Hepatocyte (in vitro differentiated cells): ENCODE measurements around the gene PRCD. TPM values are rescaled to one million over a fixed set of nuclear protein-coding genes. Genes with fewer than 3 reads are reported as not detected.
A peak's percentile ranks its signal among the peaks of the same experiment; 100 is the strongest.
"Not testable (repeated sequence)": the region's sequence is repeated elsewhere in the genome, so short reads cannot be mapped to it uniquely, and the experiment has no call there.

ENCODE experiments used
- DNase-seq: peaks from one replicate; pipeline ENCODE4 v3.0.0-alpha.2; 2016; ENCODE audit warnings: low spot score
- H2AFZ ChIP-seq: fragments of 200-600 bp; sonication (generic); 2 replicates; pipeline ENCODE4 v1.6.0; 2016; ENCODE audit warnings: antibody characterized with exemption, mild to moderate bottlenecking
- H3K27ac ChIP-seq: fragments of 200-600 bp; sonication (generic); 2 replicates; pipeline ENCODE4 v1.5.1; 2016; ENCODE audit warnings: mild to moderate bottlenecking
- H3K27me3 ChIP-seq: fragments of 200-600 bp; sonication (generic); 2 replicates; pipeline ENCODE4 v1.6.1; 2016
- H3K36me3 ChIP-seq: fragments of 200-600 bp; sonication (generic); replicated peaks from 2 replicates; pipeline ENCODE4 v1.5.1; 2016; ENCODE audit warnings: low read depth; ENCODE audit not compliant: insufficient read depth
- H3K4me1 ChIP-seq: fragments of 200-600 bp; sonication (generic); 2 replicates; pipeline ENCODE4 v1.5.1; 2016; ENCODE audit warnings: mild to moderate bottlenecking, moderate library complexity; ENCODE audit not compliant: insufficient read depth
- H3K4me2 ChIP-seq: fragments of 200-600 bp; sonication (generic); 2 replicates; pipeline ENCODE4 v1.6.0; 2016
- H3K4me3 ChIP-seq: fragments of 200-600 bp; sonication (generic); 2 replicates; pipeline ENCODE4 v1.5.1; 2016; ENCODE audit warnings: mild to moderate bottlenecking
- H3K79me2 ChIP-seq: fragments of 200-600 bp; sonication (generic); 2 replicates; pipeline ENCODE4 v1.6.0; 2017; ENCODE audit warnings: mild to moderate bottlenecking
- H3K9me2 ChIP-seq: fragments of 200-600 bp; sonication (generic); replicated peaks from 2 replicates; pipeline ENCODE4 v1.6.0; 2017; ENCODE audit warnings: mild to moderate bottlenecking; ENCODE audit not compliant: insufficient read depth
- H3K9me3 ChIP-seq: fragments of 200-600 bp; sonication (generic); 2 replicates; pipeline ENCODE4 v1.5.1; 2016; ENCODE audit warnings: low read depth, mild to moderate bottlenecking
- H4K20me1 ChIP-seq: fragments of 200-600 bp; sonication (generic); 2 replicates; pipeline ENCODE4 v1.6.0; 2016; ENCODE audit warnings: mild to moderate bottlenecking; ENCODE audit not compliant: insufficient read depth, poor library complexity, severe bottlenecking
- EZH2 ChIP-seq: fragments of 200-600 bp; sonication (generic); IDR thresholded peaks from 2 replicates; pipeline ENCODE4 v1.6.1; 2016; ENCODE audit warnings: antibody characterized with exemption, mild to moderate bottlenecking, borderline replicate concordance
- EZH2phosphoT487 ChIP-seq: fragments of 200-600 bp; sonication (generic); IDR thresholded peaks from one replicate; pipeline ENCODE4 v1.6.1; 2018; ENCODE audit warnings: antibody characterized with exemption, mild to moderate bottlenecking, low read depth, moderate library complexity; ENCODE audit not compliant: unreplicated experiment, severe bottlenecking
- WGBS: methylation state at CpG from one replicate; pipeline ENCODE4 v1.1.6; 2016; ENCODE audit warnings: low lambda C conversion rate; ENCODE audit errors: missing lambda C conversion rate; 5-methylcytosine and 5-hydroxymethylcytosine counted together
- polyA plus RNA-seq: library from polyadenylated mRNA; unstranded; fragments of >200 nt; fragmentation: Nextera tagmentation; extraction: Ambion mirVana; gene quantifications from 2 replicates; pipeline ENCODE4 v1.2.1, GENCODE V29; 2016
- total RNA-seq: library from RNA; depleted of rRNA; stranded (reverse); fragments of >200 nt; gene quantifications from 2 replicates; pipeline ENCODE4 v1.2.3, GENCODE V29; 2014
- TF ChIP-seq, protein P1 (sequence below): fragments of 200-600 bp; sonication (generic); IDR thresholded peaks from 2 replicates; pipeline ENCODE4 v1.5.1; 2016; ENCODE audit warnings: antibody characterized with exemption, mild to moderate bottlenecking; ENCODE audit not compliant: poor library complexity

PRCD gene
- total and polyA plus RNA-seq, 2 experiments from 2014 or later = 2.0 to 10.2 TPM

DNA sequence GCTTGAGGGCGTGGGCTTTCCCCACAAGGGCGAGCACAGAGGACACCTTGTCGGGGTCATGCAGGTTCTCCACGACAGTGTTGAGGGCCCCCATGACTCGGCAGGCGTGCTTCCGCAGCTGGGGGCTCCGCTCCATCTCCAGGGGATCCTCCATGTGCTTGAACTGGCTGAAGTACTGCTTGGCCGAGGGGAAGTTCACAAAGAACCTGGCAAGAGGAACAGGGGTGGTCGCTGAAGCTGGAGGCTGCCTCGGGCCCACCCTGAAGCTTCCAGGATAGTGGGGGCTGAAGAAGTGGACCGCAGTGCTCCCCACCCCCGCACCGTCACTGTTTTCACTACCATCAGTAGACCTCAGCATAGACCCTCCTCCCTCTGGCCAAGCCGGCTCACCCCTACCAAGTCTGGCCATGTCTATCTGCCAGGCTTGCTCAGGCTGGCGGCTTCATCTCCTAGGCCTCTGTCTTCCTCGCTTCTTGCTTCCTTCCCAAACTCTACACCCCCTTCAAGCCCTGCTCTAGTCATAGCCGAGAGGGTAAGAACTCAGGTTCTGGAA, 8.3 kb upstream of the PRCD start:
- Histone ChIP-seq H3K36me3 (no peaks in the 10 kb centered on the region), H3K4me1 (peaks cover 58% of the 10 kb centered on the region), H3K4me2 (no peak overlapping the region), H3K27ac (no peak overlapping the region), H3K79me2 (no peaks in the 10 kb centered on the region), H3K4me3 (no peak overlapping the region), H4K20me1 (no peaks in the 10 kb centered on the region), H2AFZ (no peak overlapping the region), H3K9me2 (no peaks in the 10 kb centered on the region), H3K9me3 (no peaks in the 10 kb centered on the region), H3K27me3 (peaks cover 6% of the 10 kb centered on the region)
- DNase-seq = no peak
- TF ChIP-seq, protein P1, sequence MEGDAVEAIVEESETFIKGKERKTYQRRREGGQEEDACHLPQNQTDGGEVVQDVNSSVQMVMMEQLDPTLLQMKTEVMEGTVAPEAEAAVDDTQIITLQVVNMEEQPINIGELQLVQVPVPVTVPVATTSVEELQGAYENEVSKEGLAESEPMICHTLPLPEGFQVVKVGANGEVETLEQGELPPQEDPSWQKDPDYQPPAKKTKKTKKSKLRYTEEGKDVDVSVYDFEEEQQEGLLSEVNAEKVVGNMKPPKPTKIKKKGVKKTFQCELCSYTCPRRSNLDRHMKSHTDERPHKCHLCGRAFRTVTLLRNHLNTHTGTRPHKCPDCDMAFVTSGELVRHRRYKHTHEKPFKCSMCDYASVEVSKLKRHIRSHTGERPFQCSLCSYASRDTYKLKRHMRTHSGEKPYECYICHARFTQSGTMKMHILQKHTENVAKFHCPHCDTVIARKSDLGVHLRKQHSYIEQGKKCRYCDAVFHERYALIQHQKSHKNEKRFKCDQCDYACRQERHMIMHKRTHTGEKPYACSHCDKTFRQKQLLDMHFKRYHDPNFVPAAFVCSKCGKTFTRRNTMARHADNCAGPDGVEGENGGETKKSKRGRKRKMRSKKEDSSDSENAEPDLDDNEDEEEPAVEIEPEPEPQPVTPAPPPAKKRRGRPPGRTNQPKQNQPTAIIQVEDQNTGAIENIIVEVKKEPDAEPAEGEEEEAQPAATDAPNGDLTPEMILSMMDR = no peak
- no peak for TF ChIP-seq EZH2phosphoT487
- 91% methylated on average over 18 of the region's 18 CpGs for WGBS

DNA sequence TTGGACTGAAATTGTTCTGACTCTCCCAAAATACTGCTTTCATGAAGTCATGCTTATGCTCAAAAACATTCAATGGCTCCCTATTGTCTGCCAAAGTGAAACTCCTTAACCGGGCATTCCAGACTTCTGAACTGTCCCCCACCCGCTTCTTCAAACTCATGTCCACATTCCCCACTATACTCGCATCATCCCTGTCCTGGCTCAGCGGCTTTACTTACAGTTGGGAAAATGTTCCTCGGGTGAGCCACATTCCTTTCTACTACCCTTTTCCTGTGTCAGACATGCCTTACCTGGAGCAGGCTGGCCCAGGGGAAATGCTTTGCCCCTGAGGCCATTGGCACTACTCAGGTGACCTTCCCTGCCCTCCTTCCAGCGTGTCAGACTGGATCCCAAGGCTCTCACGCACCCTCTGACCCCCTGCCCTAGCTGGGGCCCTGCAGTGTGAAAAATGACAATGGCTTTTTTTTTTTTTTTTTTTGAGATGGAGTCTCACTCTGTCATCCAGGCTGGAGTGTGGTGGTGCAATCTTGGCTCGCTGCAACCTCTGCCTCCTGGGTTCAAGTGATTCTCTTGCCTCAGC, 7.7 kb upstream of the PRCD start:
- no peaks in the 10 kb centered on the region for H4K20me1 ChIP-seq

DNA sequence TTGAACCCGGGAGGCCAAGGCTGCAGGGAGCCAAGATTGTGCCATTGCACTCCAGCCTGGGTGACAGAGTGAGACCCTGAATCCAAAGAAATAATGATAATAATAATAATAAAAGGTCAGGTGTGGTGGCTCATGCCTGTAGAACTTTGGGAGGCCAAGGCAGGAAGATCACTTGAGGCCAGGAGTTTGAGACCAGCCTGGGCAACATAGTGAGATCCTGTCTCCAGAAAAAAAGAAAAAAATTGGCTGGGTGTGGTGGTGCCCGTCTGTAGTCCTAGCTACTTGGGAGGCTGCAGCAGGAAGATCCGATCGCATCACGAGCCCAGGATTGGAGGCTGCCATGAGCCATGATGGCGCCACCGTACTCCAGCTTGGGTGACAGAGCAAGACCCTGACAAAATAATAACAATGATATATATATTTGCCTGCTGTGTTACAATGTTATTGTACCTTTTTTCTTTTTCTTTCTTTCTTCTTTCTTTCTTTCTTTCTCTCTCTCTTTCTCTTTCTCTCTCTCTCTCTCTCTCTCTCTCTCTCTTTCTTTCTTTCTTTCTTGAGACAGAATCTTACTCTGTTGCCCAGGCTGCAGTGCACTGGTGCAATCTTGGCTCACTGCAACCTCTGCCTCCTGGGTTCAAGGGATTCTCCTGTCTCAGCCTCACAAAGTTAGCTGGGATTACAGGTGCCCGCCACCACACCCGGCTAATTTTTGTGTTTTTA, 6.0 kb upstream of the PRCD start:
- H4K20me1 ChIP-seq, H3K36me3 ChIP-seq, H3K79me2 ChIP-seq, H3K4me3 ChIP-seq, H2AFZ ChIP-seq, H3K4me2 ChIP-seq, H3K9me2 ChIP-seq, DNase-seq, H3K27ac ChIP-seq, H3K9me3 ChIP-seq: not testable (repeated sequence)
- peaks cover 21% of the 10 kb centered on the region for H3K27me3 ChIP-seq
- WGBS = 94% methylated on average over 9 of the region's 9 CpGs
- H3K4me1 ChIP-seq = peaks cover 51% of the 10 kb centered on the region

More for the DNA sequence above, 7.7 kb upstream of the PRCD start:
- H3K27me3 ChIP-seq = peaks cover 12% of the 10 kb centered on the region
- no peak overlapping the region for H2AFZ ChIP-seq
- no peak overlapping the region for H3K4me2 ChIP-seq
- H3K4me3 ChIP-seq = no peak overlapping the region
- no peaks in the 10 kb centered on the region for H3K36me3 ChIP-seq
- H3K9me3 ChIP-seq = no peaks in the 10 kb centered on the region
- no peak for DNase-seq
- no peaks in the 10 kb centered on the region for H3K9me2 ChIP-seq
- no peaks in the 10 kb centered on the region for H3K79me2 ChIP-seq
- peaks cover 59% of the 10 kb centered on the region for H3K4me1 ChIP-seq
- TF ChIP-seq, protein P1 = no peak
- TF ChIP-seq EZH2 = no peak
- no peak for TF ChIP-seq EZH2phosphoT487
- H3K27ac ChIP-seq = no peak overlapping the region
- WGBS = 76% methylated on average over 8 of the region's 8 CpGs

DNA sequence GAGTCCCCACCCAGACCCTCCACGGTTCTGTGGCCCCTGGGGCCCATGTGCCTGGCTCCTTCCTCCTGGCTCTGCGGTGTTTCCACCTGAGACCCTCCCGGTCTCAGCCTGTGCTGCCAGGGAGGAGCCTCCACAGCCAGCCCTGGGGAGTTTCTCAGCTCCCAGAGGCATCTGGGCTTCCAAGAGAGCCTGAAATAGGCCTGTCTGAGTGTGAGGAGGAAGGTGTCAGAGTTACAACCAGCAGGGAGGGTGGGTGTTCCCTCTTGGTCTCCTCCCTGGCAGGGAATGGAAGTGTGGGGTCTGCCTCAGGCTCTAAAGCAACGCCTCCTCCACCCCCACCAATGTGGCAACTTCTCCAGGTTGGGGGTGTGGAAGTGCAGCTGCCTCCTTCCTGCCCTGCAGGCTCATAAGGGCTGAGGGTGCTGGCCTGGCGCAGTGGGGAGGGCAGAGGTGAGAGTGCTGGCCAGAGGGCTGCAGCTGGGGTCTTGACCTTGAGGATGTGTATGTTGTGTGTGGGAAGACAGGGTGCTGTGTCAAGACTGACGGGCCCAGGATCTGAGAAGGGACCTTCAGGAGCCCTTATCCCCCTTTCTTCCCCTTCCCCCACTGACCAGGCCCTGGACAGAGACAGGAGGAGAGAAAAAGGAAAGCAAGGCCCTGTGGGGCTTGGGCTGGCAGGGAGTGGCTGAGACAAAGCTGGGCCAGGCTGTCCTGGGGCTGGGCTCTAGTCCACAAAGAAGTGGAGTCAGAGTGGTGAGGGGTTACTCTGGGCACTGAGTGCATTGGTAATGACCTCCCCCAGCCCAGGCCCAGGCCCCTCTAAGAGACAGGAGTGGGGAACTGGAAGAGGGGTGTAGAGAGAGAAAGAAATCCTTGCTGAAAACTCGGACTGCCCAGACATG, 4.8 kb upstream of the PRCD start:
- no peaks in the 10 kb centered on the region for H3K36me3 ChIP-seq
- peaks cover 38% of the 10 kb centered on the region for H3K4me1 ChIP-seq
- H3K9me3 ChIP-seq = no peaks in the 10 kb centered on the region
- H2AFZ ChIP-seq = no peak overlapping the region
- H3K4me3 ChIP-seq = no peak overlapping the region
- no peak overlapping the region for H3K4me2 ChIP-seq
- no peaks in the 10 kb centered on the region for H3K9me2 ChIP-seq
- peak; percentile 3 for DNase-seq
- no peaks in the 10 kb centered on the region for H3K79me2 ChIP-seq
- H4K20me1 ChIP-seq = no peaks in the 10 kb centered on the region
- TF ChIP-seq EZH2 (no peak), EZH2phosphoT487 (no peak)
- TF ChIP-seq, protein P1 = no peak
- WGBS = 76% methylated on average over 7 of the region's 7 CpGs
- peaks cover 28% of the 10 kb centered on the region for H3K27me3 ChIP-seq
- H3K27ac ChIP-seq = no peak overlapping the region
